SK-N-DZ (cell line): Measurements from ENCODE around the gene SRCAP.

Source experiments
- DNase-seq: peaks from one replicate; pipeline ENCODE4 v3.0.0-alpha.2; 2015; ENCODE audit warnings: low spot score

SRCAP gene

GRCh38 chr16:30736995-30737793, 38.2 kb downstream of the SRCAP start:
- no peak for DNase-seq

DNA sequence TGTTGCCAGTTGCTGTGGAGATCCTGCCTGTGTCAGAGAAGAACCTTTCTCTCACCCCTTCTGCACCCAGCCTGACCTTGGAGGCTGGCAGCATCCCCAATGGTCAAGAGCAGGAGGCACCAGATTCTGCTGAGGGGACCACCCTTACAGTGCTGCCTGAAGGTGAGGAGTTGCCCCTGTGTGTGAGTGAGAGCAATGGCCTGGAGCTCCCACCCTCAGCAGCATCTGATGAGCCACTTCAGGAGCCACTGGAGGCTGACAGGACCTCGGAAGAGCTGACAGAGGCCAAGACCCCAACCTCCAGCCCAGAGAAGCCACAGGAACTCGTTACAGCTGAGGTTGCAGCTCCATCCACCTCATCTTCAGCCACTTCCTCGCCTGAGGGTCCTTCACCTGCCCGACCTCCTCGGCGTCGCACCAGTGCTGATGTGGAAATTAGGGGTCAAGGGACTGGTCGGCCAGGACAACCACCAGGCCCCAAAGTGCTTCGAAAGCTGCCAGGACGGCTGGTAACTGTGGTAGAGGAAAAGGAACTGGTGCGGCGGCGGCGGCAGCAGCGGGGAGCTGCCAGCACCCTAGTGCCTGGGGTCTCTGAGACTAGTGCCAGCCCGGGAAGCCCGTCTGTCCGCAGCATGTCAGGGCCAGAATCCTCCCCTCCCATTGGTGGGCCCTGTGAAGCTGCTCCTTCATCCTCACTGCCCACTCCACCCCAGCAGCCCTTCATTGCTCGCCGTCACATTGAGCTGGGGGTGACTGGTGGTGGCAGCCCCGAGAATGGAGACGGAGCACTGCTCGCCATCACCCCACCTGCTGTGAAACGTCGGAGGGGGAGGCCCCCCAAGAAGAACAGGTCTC, 39.0 kb downstream of the SRCAP start:
- DNase-seq = no peak

DNA sequence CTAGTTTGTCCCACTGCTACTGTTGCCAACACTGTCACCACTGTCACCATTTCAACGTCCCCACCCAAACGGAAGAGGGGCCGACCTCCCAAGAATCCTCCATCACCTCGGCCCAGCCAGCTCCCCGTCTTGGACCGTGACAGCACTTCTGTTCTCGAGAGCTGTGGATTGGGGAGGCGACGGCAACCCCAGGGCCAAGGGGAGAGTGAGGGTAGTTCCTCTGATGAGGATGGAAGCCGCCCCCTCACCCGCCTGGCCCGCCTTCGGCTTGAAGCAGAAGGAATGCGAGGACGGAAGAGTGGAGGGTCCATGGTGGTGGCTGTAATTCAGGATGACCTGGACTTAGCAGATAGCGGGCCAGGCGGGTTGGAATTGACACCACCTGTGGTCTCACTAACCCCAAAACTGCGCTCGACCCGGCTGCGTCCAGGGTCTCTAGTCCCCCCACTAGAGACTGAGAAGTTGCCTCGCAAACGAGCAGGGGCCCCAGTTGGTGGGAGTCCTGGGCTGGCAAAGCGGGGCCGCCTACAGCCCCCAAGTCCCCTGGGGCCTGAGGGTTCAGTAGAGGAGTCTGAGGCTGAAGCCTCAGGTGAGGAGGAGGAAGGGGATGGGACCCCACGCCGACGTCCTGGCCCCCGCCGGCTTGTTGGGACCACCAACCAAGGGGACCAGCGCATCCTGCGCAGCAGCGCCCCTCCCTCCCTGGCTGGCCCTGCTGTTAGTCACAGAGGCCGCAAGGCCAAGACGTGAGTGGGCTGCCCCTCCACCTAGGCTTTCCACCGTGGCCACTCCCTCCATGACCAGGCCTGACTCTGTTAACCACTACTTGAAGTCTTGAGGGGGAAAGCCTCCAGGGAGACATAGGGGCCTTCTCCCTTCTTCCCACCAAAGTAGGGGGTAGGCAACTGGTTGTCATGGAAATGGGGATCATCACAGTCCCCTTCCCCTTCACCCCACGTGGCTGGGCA, 40.3 kb downstream of the SRCAP start:
- DNase-seq = no peak

DNA sequence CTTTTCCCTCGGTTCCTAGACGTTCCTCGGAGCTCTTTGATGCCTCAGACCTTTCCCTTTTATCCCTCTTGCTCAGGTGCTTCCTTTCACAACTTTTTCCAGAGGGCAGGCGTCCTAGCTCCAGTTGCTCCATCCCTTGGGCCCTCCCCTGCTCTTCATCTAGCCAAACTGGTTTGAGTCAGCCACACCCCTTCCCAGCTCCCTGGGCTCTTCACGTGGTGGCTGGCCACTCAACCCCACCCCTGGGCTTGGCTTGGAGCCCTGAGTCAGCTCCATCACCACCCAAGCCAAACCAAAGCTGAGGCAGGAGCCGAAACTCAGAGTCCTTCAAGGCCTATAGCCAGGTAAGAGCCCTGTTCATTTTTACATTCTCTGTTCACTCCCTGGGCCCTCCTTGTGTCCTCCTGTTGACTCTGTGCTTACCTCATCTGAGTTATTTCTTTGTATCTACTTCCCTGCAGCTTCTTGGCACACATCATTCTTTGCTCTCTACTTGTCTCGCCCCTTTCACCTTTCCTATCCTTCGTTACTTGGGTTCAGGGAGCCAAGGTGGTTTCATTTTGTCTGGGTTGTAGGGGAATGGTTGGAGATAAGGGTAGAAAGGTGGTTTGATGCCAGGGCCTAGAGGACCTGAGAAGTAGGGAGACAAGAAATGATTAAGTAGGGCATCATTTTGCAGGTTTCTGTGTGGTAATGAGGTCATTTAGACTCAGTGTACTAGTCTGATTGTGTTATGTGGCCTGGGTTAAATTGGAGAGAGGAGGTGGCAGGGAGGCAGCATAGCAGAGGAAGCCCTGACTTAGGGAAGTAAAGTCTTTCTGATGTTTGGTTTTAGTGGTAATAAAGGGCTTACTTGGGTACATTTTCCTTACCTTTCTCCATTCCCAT, 41.6 kb downstream of the SRCAP start:
- no peak for DNase-seq

GRCh38 chr16:30741461-30741914, 42.5 kb downstream of the SRCAP start:
- DNase-seq = no peak

GRCh38 chr16:30743716-30744115, 44.7 kb downstream of the SRCAP start:
- no peak for DNase-seq

DNA sequence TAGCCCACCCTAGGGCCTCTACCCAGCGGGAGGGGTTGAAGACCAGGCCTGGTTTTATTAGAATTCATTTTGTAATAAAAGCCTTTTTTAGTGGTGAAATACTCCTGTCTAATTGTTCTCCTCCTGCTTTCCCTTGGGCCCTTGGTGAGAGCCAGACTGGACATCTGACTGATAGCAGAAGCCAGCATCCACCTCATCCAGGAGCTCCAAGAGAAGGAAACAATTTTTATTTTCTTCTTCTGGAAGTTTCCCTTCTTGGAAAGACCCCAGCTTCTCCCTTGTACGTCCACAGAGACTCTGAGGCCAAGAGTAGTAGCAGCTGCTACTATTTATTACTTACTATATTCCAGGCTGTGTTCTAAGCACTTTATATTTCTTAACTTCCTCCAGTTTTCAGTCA, 45.2 kb downstream of the SRCAP start:
- no peak for DNase-seq

GRCh38 chr16:30745082-30745481, 46.1 kb downstream of the SRCAP start:
- DNase-seq = no peak

DNA sequence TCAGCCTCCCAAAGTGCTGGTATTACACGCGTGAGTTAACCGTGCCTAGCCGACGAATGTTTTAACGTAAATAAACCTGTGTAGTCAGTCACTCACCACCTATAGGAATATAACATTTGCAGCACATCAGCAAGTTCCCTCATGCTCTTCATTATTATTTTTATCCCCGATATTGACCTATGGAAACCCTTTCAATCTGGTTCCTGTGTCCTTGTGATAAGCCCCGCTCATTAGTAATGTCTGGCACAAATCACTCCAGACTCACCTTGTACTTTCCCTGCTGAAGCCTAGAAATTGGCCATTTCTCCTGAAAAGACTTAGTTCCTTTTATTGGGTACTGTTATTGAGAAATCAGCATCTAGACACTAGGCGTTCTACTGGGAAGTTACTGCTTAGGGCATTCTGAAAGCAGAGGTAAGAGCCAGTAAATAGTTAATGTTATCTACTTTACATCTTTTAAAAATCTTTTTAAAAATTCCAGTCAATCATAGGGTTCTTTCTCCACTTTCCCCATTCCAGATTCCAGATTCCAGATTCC, 47.7 kb downstream of the SRCAP start:
- no peak for DNase-seq

DNA sequence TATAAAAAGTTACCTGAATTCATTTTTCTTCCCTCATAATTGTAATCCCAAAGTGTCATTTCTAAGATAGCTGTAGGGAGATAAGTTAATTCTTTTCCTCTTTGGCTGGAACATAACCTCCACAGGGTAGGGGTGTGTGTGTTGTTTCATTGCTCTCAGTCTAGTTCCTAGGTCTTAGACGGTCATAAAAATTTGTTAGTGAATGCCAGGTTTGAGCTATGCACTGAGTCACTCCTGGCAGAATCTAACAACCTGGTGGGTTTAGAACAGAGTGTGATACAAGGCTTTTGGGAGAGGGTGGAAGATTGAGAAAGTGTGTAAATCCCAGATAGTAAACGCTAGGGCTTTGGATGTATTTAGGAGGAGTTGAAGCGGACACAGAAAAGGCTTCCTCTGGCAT, 48.4 kb downstream of the SRCAP start:
- DNase-seq = no peak

GRCh38 chr16:30747799-30748633, 49.0 kb downstream of the SRCAP start, which contains the start of gene PHKG2:
PHKG2 (plus strand) TSS chr16:30748425; CDS start chr16:30748821, 396 bp downstream.
- peak; percentile 99 for DNase-seq

DNA sequence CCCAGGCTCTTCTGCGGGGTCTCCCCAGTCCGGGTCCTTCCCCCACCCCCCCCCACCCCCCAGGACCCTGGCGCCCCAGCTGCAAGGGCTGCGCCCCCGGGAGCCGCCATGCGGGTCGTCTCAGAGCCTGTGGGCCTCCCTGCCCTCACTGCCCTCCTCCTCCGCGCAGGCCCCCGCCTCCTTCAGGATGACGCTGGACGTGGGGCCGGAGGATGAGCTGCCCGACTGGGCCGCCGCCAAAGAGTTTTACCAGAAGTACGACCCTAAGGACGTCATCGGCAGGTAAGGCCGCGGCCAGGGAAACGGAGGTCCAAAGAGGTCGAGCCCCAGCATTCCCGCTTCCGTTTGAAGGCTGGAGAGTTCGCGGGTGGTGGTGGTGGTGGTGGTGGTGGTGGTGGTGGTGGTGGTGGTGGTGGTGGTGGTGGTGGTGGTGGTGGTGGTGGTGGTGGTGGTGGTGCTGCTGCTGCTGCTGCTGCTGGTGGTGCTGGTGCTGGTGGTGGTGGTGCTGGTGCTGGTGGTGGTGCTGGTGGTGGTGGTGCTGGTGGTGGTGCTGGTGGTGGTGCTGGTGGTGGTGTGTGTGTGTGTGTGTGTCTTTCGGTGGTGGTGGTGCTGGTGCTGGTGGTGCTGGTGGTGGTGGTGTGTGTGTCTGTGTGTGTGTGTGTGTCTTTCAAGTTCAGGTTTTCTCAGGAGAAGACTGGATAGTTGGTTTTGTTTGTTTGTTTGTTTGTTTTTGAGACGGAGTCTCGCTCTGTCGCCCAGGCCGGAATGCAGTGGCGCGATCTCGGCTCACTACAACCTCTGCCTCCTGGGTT, 49.9 kb downstream of the SRCAP start:
- DNase-seq = peak; percentile 42

DNA sequence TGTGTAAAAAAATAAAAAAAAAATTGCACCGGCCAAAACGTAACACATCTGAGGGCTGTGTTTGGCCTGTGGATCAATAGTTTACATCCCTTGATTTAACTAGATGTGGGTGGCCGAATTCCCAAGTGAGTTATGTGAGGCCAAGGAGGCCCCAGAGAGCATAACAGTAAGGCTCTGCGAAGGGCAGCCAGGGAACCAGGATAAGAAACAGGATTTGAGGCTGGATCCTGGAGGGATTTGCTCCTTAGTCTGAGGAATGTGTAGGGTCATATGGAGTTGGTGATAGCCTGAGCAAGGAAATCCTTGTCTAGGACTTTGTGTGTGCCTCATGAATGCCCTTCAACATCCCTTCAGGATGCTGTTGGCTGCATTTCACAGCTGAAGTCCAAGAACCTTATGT, 51.2 kb downstream of the SRCAP start:
- no peak for DNase-seq

DNA sequence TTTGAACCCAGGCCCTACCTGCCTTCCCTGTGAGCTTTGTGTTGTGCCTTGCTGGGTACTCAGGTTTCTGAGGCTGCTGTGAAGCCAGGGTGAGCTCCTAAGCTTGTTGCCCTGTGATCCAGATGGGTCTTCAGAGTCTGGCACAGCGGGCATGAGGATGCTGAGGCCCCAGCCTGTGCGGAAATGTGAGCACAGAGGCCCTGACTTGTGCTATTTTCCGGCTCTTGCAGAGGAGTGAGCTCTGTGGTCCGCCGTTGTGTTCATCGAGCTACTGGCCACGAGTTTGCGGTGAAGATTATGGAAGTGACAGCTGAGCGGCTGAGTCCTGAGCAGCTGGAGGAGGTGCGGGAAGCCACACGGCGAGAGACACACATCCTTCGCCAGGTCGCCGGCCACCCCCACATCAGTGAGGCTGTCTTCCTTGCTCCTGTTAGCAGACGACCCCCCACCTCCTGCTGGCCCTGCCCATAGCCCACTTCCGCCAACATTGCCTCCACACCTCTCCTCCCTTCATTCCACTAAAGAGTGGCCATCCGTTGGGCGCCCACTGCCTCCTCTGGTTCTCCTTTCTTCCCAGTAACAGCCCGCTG, 52.0 kb downstream of the SRCAP start:
- DNase-seq = no peak

- no peak for DNase-seq
Measured at GRCh38 chr16:30753596-30753995, 54.6 kb downstream of the SRCAP start.

DNA sequence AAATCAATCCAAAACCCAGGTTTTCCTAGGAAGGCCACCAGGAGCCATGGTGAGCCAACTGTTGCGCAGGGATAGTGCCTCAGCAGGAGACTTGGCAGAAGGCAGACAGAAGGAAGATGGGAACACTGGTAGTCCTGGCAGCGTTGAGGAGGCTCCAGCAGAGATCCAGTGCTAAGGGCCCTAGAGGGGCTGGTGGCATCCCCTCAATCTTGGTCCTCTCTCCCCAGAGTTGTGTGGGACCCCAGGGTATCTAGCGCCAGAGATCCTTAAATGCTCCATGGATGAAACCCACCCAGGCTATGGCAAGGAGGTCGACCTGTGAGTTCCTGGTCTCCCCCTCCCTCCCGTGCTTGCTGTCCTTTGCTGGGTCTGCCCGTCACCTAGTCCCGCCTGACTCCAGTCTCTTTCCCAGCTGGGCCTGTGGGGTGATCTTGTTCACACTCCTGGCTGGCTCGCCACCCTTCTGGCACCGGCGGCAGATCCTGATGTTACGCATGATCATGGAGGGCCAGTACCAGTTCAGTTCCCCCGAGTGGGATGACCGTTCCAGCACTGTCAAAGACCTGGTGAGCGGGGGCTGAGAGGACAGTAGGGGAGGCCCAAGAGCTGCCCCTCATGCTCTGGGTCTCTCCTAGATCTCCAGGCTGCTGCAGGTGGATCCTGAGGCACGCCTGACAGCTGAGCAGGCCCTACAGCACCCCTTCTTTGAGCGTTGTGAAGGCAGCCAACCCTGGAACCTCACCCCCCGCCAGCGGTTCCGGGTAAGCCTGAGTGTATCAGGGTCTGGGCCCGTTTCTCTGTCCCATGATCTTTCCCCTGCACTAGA, 57.2 kb downstream of the SRCAP start:
- DNase-seq = no peak

GRCh38 chr16:30756781-30757100, 57.8 kb downstream of the SRCAP start:
- DNase-seq = no peak
